GM15510 (cell line): ENCODE measurements around the gene ASXL3.

Experiments used
- POLR2A ChIP-seq: IDR thresholded peaks from 3 replicates; pipeline ENCODE4 v1.6.1; 2011; ENCODE audit warnings: borderline replicate concordance; ENCODE audit not compliant: insufficient read length; ENCODE audit errors: extremely low read depth

ASXL3 gene

DNA sequence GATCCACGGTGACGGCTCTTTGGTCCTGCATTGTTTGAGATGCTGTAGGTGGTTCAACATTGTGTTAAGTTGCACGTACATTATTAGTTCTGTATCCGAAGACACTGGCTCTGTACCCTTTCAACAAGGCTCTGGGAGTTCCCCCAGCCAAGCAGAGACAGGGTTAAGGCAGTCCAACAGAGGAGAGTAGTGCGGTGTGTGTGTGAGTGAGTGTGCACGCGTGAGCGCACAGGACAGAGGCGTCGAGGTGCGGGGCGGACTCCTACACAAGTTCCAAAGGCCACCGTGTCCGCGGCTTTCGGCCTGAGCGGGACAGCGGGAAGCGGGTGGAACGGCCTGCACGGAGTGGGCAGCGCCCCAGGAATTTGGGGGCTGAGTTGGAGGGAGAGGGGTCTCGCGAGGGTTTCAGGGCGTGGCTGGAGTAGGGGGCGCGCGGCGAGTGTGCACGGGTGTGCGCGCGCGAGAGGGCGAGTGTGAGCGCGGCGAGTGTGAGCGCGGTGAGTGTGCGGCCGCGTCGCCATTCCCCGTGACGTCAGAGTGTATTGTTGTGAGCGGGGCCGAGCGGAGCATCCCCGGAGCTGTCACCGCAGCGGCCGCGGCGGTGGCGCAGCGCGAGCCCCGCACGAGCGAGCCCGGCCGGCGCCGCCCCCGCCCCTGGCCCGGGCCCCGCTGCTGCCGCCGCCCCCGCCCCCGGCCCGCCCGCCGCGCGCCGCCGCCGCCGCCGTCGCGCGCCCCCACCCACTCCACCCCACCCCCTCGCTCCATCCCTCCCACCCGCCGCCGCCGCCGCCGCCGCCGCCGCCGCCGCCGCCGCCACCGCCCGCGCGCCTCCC, at the start of gene ASXL3:
Gene ASXL3 (plus strand): TSS at position 535 of the 833 bp plus-strand sequence. CDS start 413 bp downstream, outside the sequence.
- no peak for TF ChIP-seq POLR2A

DNA sequence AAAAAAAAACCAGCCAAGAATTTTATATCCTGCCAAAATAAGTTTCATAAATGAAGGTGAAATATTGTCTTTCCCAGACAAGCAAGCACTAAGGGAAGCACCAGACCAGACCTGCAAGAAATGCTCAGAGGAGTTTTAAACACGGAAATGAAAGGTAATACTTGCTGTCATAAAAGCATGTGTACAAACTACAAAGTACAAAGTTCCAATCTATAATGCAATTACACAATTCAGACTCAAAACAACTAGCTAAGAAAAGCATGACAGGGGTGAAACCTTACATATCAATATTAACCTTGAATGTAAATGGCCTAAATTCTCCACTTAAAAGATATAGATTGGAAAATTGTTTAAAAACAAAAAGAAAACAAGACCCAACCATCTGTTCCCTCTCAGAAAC, 45.0 kb upstream of the ASXL3 start:
- TF ChIP-seq POLR2A, result no peak

DNA sequence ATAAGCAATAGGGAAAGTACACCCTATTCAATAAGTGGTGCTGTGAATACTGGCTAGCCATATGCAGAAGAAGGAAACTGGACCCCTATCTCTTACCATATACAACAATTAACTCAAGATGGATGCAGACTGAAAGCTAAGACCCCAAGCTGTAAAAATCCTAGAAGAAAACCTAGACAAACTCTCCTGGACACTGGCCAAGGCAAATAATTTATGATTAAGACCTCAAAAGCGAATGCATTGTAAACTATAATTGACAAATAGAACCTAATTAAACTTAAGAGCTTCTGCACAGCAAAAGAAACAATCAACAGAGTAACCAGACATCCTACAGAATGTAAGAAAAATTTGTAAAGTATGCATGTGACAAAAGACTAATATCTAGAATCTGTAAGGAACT, 41.1 kb upstream of the ASXL3 start:
- no peak for TF ChIP-seq POLR2A

DNA sequence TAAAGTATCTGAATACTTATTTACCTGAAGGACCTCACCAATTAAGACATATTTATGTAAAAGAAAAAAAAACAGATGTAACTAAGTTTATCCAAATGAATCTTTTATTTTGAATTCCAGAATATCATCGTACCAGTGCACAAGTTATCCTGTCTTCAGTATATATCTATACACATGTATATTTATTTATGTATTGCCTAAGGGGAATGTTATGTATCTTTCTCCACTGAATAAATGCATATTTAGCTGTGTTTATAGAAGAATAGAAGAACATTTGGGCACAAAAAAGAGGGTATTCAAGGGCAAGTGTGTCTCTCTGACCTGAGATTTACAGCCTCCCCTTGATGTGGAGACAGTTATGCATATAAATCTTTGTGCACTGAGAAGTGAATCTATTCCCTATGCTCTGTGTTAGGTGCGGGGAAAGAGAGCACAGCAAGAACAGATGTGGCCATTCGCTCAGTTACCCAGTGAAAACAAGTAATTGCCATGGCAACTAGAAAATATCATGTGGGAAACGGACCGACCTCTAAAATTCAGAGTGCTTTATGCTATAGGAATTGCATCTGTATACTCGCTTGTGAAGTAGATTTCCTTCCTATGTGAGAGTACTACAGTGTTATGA, 39.5 kb upstream of the ASXL3 start:
- TF ChIP-seq POLR2A, result no peak

DNA sequence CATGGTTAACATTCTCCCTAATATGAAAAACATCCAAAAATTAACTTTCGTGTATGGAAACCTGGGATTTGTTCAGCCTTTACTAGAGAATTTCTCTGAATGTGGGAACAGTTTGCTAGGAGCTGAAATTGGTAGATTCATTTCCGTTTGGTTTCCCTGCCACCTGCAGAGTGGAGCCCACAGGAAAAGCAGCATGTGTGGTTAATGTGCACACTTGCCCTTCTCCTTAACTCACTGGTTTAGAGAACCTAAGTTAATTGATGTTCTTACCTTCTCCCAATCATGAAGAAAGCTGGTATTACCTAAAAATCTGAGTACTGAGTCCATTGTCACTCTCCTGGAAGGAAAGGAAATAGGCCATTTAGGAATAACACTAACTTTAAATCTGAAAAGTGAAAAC, 37.6 kb upstream of the ASXL3 start:
- no peak for TF ChIP-seq POLR2A

DNA sequence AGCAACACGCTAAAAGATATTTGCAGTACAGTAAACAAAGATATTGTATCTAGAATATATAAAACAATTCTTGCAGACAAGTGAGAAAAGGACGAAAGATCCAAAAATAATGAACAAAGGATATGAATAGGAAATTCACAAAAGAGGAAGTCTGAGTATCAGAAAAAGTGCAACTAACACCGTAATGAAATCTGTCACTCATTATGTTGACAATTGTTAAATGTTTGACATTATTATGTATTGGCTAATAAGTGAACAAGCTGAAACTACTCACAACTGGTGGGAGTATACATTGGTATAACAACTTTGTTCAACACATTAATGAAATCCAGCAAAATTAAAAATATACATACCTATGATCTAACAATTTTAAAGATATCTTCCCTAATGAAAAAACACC, 36.7 kb upstream of the ASXL3 start:
- no peak for TF ChIP-seq POLR2A

DNA sequence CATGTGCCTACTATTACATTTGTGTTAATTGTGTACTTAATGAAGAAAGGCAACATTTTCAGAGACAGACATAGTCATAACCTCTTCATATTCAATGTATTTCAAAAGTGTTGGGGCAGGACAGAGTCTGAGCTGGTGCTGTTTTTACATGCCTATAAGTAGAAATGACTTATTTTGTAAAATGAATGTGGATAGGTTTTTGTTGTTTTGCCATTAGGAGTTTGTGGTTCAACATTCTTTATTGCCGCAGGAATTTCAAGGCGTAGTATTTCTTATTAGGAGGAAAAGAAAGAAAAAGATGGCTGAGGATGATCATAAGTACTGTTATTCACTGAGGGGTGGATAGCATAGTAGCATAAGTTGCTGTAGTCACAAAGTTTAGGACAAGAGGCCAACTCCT, 21.2 kb upstream of the ASXL3 start:
- TF ChIP-seq POLR2A, result no peak

DNA sequence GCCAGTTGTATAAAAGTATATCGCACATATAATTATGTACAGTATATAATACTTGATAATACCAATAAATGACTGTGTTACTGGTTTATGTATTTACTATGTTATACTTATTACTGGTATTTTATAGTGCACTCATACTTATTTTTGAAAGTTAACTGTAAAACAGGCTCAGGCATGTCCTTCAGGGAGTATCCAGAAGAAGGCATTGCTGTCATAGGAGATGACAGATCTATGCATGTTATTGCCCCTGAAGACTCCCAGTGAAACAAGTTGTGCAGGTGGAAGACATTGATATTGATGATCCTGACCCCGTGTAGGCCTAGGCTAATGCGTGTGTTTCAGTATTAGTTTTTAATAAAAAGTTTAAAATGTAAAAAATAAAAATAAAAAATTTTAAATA, 20.3 kb upstream of the ASXL3 start:
- no peak for TF ChIP-seq POLR2A

DNA sequence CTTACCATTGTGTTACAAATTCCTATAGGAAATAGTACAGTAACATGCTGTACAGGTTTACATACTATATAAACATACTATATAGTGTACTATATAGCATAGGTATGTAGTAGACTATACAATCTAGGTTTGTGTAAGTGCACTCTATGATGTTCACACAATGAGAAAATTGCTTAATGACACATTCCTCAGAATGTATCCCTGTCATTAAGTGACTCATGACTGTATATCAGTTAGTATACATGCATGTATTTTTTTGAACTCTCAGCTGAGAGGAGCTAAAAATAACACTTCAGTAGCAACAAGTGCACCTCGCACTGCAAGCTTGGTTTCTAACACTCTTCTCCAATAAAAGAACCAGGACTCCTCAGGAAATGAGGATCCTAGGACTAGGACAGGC, 19.5 kb upstream of the ASXL3 start:
- no peak for TF ChIP-seq POLR2A

DNA sequence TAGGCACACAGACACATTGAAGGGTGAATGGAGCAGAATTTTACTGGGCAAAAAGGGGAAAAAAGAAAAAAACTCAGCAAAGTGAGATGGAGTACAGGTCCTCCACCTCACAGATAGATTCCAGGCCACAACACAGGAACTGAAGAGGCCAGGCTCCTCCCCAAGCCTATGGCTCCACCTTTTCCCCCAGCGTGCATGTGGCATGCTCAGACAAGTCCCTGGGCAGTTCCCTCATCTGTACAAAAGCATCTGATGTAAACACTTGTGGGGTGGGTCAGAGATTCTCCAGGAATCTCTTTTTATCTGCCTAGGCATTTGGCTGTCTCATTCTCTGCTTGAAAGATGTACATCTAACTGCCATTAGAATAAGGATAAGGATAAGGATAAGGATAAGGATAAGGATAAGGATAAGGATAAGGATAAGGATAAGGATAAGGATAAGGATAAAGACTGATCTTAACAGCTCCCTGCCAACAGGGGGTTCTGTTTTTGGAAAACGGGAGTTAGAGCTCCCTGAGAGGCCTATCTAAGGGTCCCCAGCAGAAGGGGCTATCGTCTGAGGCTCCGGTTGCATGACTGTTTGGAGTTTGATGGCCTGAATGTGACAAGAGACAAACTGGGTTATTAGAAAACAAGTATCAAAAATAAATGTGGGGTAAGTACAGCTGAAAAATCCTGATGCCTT, 17.2 kb upstream of the ASXL3 start:
- no peak for TF ChIP-seq POLR2A

DNA sequence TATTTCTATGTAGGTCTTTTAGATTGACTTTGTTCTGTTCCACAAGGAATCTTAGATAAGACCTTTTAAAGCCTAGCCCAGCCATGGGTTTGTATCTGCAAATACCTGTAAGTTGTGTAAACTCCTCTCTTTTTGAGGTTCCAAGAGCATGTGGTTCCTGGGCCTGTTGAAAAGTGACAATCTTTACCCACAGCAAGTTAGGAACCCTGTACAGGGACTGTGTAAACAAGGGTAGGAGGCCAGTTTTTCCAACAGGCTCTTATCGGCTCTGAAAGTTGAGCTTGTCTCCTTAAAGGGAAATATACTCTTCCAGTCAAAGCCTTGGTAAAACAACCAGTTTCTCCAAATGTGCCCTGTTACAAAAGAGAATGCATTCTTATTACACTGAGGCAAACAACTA, 15.3 kb upstream of the ASXL3 start:
- no peak for TF ChIP-seq POLR2A

DNA sequence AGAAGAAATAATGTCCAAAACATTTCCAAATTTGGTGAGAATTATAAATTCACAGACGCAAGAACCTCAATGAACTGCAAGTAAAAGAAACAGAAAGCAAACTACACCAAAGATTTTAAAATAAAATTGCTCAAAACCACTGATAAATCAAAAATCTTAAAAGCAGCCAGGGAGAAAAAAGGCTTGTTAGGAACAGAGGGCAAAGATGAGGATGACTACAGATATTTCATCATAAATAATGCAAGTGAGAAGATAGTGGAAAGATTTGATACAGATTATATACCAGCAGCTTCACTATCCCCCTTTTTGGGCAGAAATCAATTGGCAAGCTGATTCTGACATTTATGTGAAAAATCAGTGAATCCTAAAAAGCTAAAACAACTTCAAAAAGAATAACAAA, 10.3 kb upstream of the ASXL3 start:
- no peak for TF ChIP-seq POLR2A

DNA sequence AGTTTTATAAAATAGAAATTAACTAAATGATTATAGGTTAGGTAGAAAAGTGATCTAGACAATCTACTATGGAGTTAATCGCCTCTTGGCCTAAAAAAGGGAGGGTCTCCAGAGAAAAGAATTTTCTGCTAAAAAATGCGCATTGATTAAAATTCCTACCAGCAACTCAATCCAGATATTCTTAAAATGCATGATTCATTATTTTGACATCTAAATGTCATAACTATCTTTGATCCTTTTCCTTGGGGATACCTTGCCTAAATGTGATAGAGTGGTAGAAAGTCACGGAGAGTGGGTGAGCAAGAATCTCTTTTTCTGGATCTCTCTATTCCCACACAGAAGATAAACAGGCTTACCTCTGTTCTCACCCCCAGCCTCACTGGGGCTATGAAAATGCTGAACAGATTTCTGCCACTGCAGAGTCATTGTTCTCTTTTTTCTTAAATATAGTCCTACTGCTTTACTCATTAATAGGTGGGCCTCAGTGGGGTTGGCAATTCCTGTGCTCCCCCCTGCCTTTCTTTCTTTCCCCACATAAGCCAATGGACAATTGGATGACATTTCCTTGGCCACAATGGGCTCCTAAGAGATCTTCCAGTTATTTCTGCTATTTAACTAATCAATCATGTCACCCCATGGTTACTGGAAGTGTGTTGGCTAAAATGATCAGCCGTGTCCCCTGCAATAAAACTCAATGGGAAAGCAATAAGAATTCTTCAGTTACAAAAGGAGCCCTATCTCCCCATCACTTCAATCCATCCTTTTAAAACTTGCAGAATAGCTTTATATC, 5.8 kb upstream of the ASXL3 start:
- TF ChIP-seq POLR2A, result no peak

DNA sequence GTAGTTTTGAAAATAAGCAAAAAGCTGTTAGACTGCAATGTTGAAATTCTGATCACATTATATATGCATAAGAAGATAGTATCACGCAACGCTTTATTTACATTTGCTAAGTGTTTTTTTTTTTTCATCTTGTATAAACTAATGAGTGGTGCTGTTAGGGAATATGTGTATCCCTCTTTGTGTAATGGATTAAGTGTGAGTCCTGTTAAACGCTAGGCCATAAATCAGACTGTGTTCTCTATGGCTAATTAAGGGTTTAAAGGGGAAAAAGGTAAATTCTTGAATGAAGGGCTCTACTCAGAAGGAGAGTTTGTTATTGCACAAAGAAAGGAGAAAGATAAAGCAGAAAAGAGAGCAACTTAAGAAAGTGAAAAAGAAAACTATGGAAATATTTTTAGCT, 4.8 kb upstream of the ASXL3 start:
- no peak for TF ChIP-seq POLR2A

DNA sequence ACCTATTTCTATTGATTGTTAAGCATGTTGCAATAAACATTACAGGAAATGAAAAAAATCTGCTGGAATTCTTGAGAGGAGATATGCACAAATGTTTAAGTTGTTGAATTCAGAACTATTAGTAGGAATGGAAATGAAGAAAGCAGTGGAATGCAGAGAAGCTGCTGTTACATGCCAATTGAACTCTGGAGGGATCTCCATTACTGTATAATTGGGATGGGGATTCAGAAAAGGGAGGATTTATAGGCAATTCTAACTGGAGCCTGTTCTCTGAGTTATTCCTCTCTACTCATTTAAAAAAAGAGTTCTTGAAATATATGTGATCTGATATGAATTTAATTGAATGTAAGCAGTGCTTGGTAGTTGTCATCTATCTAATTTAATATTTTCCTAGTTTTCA, 2.6 kb upstream of the ASXL3 start:
- TF ChIP-seq POLR2A, result no peak

DNA sequence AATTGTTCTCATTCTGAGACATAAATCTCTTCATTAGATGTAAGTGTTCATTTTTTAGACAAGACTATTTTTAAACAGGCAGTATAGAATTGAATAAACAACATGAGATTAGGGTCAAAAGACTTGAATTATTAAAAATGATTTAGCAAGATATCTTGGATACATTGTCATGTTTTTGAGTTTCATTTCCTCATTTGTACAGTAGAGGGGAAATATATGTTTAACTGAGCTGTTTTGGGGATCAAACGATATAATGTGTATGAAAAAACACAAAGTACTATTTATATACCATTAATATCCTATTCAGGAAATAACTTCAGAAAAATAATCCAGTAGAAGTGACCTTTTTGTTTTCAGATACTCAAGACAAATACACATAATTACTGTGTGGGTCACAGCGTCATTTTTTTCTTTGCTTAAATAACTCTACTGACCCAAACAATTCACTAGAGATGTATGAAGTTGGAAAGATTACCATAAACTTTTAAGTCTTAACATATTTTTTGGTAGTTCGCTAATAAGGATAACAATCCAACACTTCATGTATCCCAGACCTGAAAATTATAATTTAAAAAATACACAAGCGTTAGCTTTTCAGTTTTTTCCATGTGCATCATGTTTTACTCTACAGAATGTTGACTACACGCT, 896 bp upstream of the ASXL3 start:
- TF ChIP-seq POLR2A, result no peak
